RWPE2 (cell line): ENCODE measurements around the gene UBB.

Source experiments
- ATAC-seq: fragments of 200-7000 bp; cut with Tn5 transposase; 3 replicates; pipeline ENCODE4 v1.9.1; 2021; ENCODE audit warnings: low read depth
- DNase-seq: peaks from one replicate; pipeline ENCODE4 v3.0.0-alpha.2; 2020; ENCODE audit warnings: low spot score
- H3K27ac ChIP-seq: fragments of 450-650 bp; 2 replicates; pipeline ENCODE4 v1.5.1; 2017; ENCODE audit warnings: mild to moderate bottlenecking; ENCODE audit not compliant: poor library complexity, severe bottlenecking
- H3K27me3 ChIP-seq: fragments of 250-450 bp; sonication (Bioruptor Pico); 2 replicates; pipeline ENCODE4 v1.5.1; 2021; ENCODE audit warnings: mild to moderate bottlenecking, moderate library complexity; ENCODE audit not compliant: insufficient read depth, poor library complexity, severe bottlenecking
- H3K36me3 ChIP-seq: fragments of 250-450 bp; sonication (Bioruptor Pico); 2 replicates; pipeline ENCODE4 v1.5.1; 2020; ENCODE audit warnings: low read depth, mild to moderate bottlenecking, moderate library complexity
- H3K4me1 ChIP-seq: fragments of 250-450 bp; sonication (Bioruptor Pico); 2 replicates; pipeline ENCODE4 v1.5.1; 2021; ENCODE audit warnings: mild to moderate bottlenecking, moderate library complexity; ENCODE audit not compliant: insufficient read depth, poor library complexity, severe bottlenecking
- H3K4me3 ChIP-seq: fragments of 250-450 bp; sonication (Bioruptor Pico); 2 replicates; pipeline ENCODE4 v1.5.1; 2021; ENCODE audit warnings: mild to moderate bottlenecking, moderate library complexity; ENCODE audit not compliant: severe bottlenecking
- H3K9me3 ChIP-seq: fragments of 250-450 bp; sonication (Bioruptor Pico); 2 replicates; pipeline ENCODE4 v1.5.1; 2021; ENCODE audit warnings: mild to moderate bottlenecking, moderate library complexity; ENCODE audit not compliant: severe bottlenecking
- TF ChIP-seq, protein P1 (sequence below): fragments of 450-650 bp; IDR thresholded peaks from one replicate; pipeline ENCODE4 v1.5.1; 2017; ENCODE audit warnings: mild to moderate bottlenecking, moderate library complexity; ENCODE audit not compliant: poor library complexity, severe bottlenecking

The UBB gene

DNA sequence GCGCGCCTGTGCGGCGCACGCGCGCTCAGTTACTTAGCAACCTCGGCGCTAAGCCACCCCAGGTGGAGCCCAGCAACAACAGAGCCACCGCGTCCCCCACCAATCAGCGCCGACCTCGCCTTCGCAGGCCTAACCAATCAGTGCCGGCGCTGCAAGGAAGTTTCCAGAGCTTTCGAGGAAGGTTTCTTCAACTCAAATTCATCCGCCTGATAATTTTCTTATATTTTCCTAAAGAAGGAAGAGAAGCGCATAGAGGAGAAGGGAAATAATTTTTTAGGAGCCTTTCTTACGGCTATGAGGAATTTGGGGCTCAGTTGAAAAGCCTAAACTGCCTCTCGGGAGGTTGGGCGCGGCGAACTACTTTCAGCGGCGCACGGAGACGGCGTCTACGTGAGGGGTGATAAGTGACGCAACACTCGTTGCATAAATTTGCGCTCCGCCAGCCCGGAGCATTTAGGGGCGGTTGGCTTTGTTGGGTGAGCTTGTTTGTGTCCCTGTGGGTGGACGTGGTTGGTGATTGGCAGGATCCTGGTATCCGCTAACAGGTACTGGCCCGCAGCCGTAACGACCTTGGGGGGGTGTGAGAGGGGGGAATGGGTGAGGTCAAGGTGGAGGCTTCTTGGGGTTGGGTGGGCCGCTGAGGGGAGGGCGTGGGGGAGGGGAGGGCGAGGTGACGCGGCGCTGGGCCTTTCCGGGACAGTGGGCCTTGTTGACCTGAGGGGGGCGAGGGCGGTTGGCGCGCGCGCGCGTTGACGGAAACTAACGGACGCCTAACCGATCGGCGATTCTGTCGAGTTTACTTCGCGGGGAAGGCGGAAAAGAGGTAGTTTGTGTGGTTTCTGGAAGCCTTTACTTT lies at the start of gene UBB:
UBB (plus strand) TSS at position 452 of the 856 bp plus-strand sequence. CDS start 817 bp downstream, outside the sequence.
- no peaks in the 10 kb centered on the region for H3K9me3 ChIP-seq
- H3K4me3 ChIP-seq, result peak within 1 kb of the TSS; percentile 68
- peaks cover 32% of the 10 kb centered on the region for H3K4me1 ChIP-seq
- H3K27ac ChIP-seq, result peak within 1 kb of the TSS; percentile 67
- ATAC-seq, result peak; percentile 87
- peak; percentile 97 for DNase-seq
- H3K36me3 ChIP-seq, result peaks cover 15% of the 10 kb centered on the region
- TF ChIP-seq, protein P1, sequence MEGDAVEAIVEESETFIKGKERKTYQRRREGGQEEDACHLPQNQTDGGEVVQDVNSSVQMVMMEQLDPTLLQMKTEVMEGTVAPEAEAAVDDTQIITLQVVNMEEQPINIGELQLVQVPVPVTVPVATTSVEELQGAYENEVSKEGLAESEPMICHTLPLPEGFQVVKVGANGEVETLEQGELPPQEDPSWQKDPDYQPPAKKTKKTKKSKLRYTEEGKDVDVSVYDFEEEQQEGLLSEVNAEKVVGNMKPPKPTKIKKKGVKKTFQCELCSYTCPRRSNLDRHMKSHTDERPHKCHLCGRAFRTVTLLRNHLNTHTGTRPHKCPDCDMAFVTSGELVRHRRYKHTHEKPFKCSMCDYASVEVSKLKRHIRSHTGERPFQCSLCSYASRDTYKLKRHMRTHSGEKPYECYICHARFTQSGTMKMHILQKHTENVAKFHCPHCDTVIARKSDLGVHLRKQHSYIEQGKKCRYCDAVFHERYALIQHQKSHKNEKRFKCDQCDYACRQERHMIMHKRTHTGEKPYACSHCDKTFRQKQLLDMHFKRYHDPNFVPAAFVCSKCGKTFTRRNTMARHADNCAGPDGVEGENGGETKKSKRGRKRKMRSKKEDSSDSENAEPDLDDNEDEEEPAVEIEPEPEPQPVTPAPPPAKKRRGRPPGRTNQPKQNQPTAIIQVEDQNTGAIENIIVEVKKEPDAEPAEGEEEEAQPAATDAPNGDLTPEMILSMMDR, result no peak
- no peaks in the 10 kb centered on the region for H3K27me3 ChIP-seq

DNA sequence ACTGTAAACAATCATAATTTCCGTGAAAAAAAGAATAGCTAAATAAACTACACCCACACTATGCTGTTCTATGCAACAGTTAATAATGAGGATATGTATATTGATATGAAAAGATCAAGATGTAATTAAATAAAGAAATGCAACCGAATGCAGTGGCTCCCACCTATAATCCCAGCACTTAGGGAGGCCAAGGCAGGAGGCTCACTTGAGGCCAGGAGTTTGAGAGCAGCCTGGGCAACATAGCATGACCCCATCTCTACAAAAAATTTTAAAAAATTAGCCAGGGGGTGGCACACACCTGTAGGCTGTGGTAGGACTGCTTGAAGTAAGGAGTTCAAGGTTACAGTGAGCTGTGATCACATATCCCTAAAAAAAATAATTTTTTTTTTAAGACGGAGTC lies 42.5 kb upstream of the UBB start:
- H3K27me3 ChIP-seq, result no peaks in the 10 kb centered on the region
- no peaks in the 10 kb centered on the region for H3K4me1 ChIP-seq
- no peaks in the 10 kb centered on the region for H3K9me3 ChIP-seq
- DNase-seq, result no peak
- H3K36me3 ChIP-seq, result no peaks in the 10 kb centered on the region; the same call in 1 of the 2 replicates
- TF ChIP-seq, protein P1, result no peak
- no peak for ATAC-seq
- no peak overlapping the region for H3K4me3 ChIP-seq
- H3K27ac ChIP-seq, result no peak overlapping the region

DNA sequence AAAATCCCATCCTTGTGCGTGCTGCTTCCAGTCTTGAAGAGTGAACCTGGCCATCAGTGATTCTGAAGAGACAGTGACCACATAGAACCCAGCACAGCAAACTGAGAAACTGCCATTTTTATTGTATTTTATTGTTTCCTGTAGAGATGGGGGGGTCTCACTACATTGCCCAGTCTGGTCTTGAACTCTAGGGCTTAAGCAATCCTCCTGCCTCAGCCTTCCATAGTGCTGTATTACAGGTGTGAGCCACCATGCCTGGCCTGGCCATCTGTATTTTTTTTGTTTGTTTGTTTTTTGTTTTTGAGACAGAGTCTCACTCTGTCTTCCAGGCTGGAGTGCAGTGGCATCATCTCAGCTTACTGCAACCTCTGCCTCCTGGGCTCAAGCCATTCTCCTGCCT lies 41.5 kb upstream of the UBB start:
- TF ChIP-seq, protein P1, result no peak

DNA sequence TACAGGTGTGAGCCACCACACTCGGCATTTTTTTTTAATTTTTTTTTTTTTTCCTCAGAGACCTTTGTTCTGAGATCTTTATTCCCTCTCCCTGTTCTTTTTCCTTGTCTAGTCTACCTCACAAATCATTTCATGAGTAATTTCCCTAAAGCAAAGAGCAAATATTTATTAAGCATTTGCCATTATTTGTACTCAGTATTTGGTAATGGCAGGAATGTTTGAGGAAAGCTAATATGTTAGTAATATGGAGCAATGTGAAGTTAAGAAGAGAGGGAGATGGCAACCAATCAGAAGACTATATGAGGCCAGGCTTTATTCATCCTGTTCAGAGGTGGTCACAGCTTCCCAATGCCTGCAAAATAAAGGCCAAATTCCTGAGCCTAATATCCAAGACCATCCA lies 40.9 kb upstream of the UBB start:
- Histone ChIP-seq H3K27ac (no peak overlapping the region), H3K27me3 (no peaks in the 10 kb centered on the region), H3K4me3 (no peak overlapping the region), H3K36me3 (no peaks in the 10 kb centered on the region; the same call in 1 of the 2 replicates), H3K4me1 (no peaks in the 10 kb centered on the region), H3K9me3 (no peaks in the 10 kb centered on the region)
- no peak for DNase-seq
- no peak for ATAC-seq
- TF ChIP-seq, protein P1, result no peak

More for the DNA sequence above, 41.5 kb upstream of the UBB start:
- no peaks in the 10 kb centered on the region for H3K27me3 ChIP-seq
- H3K9me3 ChIP-seq, result no peaks in the 10 kb centered on the region
- H3K4me1 ChIP-seq, result no peaks in the 10 kb centered on the region
- no peak for ATAC-seq
- DNase-seq, result no peak
- H3K4me3 ChIP-seq, result no peak overlapping the region
- no peak overlapping the region for H3K27ac ChIP-seq
- no peaks in the 10 kb centered on the region; the same call in 1 of the 2 replicates for H3K36me3 ChIP-seq

DNA sequence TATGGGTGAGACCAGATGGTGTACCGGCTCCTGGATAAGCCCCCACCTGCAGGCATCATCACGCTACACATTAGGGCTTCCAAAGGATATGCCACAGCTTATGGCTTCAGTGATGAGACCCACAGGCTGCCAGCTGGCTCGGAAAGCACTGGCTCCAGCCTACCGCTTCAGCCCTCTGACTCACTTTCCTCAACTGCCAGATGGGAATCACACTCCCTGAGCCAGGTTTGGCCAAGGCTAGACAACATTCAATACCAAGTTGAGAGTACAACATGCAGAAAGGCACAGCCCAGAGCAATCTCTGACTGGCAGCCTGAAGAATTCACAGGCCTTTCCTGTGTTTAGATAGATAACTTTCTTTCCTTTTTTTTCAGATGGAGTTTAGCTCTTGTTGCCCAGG lies 37.9 kb upstream of the UBB start:
- TF ChIP-seq, protein P1, result no peak
- no peaks in the 10 kb centered on the region for H3K27me3 ChIP-seq
- H3K4me1 ChIP-seq, result no peaks in the 10 kb centered on the region
- no peak overlapping the region for H3K4me3 ChIP-seq
- ATAC-seq (no peak), DNase-seq (no peak)
- no peaks in the 10 kb centered on the region; the same call in 1 of the 2 replicates for H3K36me3 ChIP-seq
- no peak overlapping the region for H3K27ac ChIP-seq
- no peaks in the 10 kb centered on the region for H3K9me3 ChIP-seq
